GM15510 (cell line): ENCODE measurements around the gene TSPAN11.

Experiments
- POLR2A ChIP-seq: IDR thresholded peaks from 3 replicates; pipeline ENCODE4 v1.6.1; 2011; ENCODE audit warnings: borderline replicate concordance; ENCODE audit not compliant: insufficient read length; ENCODE audit errors: extremely low read depth

Gene TSPAN11

GRCh38 chr12:30977124-30977523 is 50.6 kb downstream of the TSPAN11 start:
- TF ChIP-seq POLR2A: no peak

- no peak for TF ChIP-seq POLR2A
Observed at GRCh38 chr12:30977537-30978349, 51.2 kb downstream of the TSPAN11 start.

- no peak for TF ChIP-seq POLR2A
Observed at GRCh38 chr12:30978639-30979038, 52.1 kb downstream of the TSPAN11 start.

- TF ChIP-seq POLR2A: no peak
Observed at GRCh38 chr12:30979371-30980259, 53.1 kb downstream of the TSPAN11 start.

DNA sequence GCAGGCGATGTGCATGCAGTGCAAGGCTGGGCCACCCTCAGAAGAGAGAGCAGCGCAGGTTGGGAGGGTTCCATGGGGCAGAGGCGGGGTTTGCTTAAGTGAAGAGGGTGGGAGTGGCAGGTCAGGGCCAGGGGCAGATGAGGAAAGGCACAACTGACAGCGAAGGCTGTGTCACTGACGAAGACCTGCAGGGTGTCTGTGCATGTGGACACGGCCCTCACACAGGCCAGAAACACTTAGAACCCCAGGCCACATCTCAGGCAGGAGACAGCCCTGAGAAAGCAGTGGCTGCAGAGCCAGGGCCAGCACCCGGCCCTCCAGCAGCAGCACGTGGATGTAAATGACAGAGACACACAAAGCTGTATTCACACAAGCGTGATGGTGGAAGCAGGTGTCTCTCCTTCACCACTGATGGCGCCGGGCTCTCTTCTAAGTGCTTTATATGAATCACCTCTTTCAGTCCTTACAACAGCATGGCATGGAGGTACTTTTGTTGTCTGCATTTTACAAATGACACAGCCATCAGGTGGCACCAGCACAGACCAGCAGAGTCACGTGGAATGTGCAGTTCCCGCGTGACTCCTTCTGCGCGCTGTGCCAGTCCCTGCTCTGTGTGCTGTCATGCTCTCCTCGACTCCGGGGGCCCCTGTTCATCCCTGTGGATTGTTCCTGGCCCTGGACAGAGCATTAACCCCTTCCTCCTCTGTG is 54.6 kb downstream of the TSPAN11 start:
- no peak for TF ChIP-seq POLR2A

- no peak for TF ChIP-seq POLR2A
Observed at GRCh38 chr12:30982413-30982812, 55.9 kb downstream of the TSPAN11 start.

- no peak for TF ChIP-seq POLR2A
Observed at GRCh38 chr12:30985814-30986452, 59.4 kb downstream of the TSPAN11 start.

DNA sequence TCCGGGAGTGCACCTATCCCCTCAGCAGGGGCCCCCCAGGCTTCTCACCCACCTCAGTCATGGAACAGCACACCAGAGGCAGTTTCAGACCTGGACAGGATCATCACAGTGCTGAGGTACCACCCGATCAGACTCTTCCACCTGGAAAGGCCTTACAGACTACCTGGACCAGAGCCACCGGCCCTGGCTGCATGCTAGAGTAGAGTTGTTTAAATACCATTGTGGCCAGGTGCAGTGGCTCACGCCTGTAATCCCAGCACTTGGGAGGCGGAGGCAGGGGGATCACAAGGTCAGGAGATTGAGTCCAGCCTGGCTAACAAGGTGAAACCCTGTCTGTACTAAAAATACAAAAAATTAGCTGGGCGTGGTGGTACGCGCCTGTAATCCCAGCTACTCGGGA is 61.5 kb downstream of the TSPAN11 start:
- no peak for TF ChIP-seq POLR2A

- TF ChIP-seq POLR2A: no peak
Observed at GRCh38 chr12:30988646-30989286, 62.2 kb downstream of the TSPAN11 start.

GRCh38 chr12:30989754-30990153 is 63.2 kb downstream of the TSPAN11 start:
- no peak for TF ChIP-seq POLR2A

DNA sequence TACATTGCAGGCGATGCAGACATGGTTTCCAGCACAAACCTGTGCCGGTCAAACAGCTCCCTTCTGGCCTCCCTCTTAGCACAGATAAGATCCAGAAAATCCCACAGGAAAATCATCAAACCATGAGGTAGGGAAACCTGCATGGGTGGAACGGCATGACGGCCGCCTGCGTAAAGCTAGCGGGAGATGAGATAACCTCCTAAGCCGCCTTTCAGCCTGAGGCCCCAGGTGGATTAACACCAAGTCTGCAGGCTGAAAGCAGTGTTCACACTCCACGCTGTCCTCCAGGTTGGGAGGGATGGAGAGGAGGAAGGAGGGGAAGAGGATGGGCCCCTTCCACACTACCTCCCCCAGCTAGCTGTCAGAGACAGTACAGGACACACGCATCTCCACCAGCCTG is 63.8 kb downstream of the TSPAN11 start:
- TF ChIP-seq POLR2A: no peak

GRCh38 chr12:30990776-30991175 is 64.2 kb downstream of the TSPAN11 start:
- no peak for TF ChIP-seq POLR2A

GRCh38 chr12:30991466-30991865 is 64.9 kb downstream of the TSPAN11 start:
- no peak for TF ChIP-seq POLR2A

DNA sequence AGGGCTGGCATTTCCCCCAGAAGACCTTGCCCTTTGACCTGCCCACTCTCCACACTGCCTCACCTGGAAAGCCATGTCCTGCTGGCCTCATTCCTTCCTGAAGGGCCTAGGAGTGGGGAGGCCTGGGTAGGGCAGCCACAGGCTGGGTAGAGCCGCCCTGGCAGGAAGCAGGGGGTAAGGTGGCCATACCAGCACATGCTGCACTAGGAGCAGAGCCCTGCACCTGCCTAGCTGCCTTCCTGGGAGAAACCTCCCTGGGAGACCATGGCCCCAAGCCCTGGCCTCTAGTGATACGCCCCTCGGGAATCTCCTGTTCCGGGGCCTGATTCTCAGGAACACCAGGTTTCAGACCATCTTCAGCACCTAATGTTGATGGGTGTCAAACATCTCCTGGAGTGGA is 65.8 kb downstream of the TSPAN11 start:
- no peak for TF ChIP-seq POLR2A

DNA sequence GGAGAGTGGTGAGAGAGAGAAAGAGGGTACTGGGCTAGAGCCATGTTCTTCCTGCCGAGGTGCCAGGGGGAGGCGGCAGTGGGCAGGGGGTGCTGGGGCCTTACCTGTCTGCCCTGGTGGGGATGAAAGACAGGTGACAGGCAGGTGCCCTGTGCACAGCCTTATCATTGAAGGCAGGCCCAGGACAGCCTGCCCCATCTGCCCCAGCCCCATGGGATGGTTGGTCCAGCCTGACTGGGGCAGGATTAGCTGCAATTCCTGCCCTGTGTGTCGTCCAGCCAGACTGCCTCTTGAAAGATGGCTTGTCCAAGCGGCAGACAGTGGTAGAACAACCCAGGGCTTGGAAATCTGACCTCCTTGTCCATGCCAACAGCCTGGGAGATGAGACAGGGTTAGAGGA is 67.2 kb downstream of the TSPAN11 start:
- TF ChIP-seq POLR2A: no peak

- TF ChIP-seq POLR2A: no peak
Observed at GRCh38 chr12:30994274-30994673, 67.7 kb downstream of the TSPAN11 start.
